IMR-90 (cell line): ENCODE results near the gene SART1.

Experiments
- BHLHE40 ChIP-seq: fragments of 150-350 bp; IDR thresholded peaks from 2 replicates; pipeline ENCODE4 v1.6.1; 2016; ENCODE audit warnings: mild to moderate bottlenecking, low read depth, low read length
- CTCF ChIP-seq: conservative IDR thresholded peaks from 2 replicates; pipeline ENCODE4 v1.5.1; 2012; ENCODE audit warnings: mild to moderate bottlenecking, low read depth, low read length, improper control_type of control experiment
- FOS ChIP-seq: fragments of 150-350 bp; IDR thresholded peaks from 2 replicates; pipeline ENCODE4 v1.6.1; 2016; ENCODE audit warnings: low read depth, low read length
- MAFK ChIP-seq: IDR thresholded peaks from 2 replicates; pipeline ENCODE4 v1.6.1; 2012; ENCODE audit warnings: low read depth, low read length, improper control_type of control experiment
- MAZ ChIP-seq: IDR thresholded peaks from 2 replicates; pipeline ENCODE4 v1.6.1; 2012; ENCODE audit warnings: low read depth, mild to moderate bottlenecking, low read length, improper control_type of control experiment, moderate library complexity, borderline replicate concordance
- MXI1 ChIP-seq: IDR thresholded peaks from 2 replicates; pipeline ENCODE4 v1.6.1; 2012; ENCODE audit warnings: low read depth, mild to moderate bottlenecking, low read length, moderate library complexity, borderline replicate concordance
- NFE2L2 ChIP-seq: fragments of 150-350 bp; IDR thresholded peaks from 2 replicates; pipeline ENCODE4 v1.6.1; 2016; ENCODE audit warnings: low read depth, mild to moderate bottlenecking, low read length
- POLR2A ChIP-seq: IDR thresholded peaks from 2 replicates; pipeline ENCODE4 v1.6.1; 2012; ENCODE audit warnings: mild to moderate bottlenecking, low read depth, low read length
- RAD21 ChIP-seq: IDR thresholded peaks from 2 replicates; pipeline ENCODE4 v1.6.1; 2012; ENCODE audit warnings: low read length, improper control_type of control experiment
- RCOR1 ChIP-seq: IDR thresholded peaks from 2 replicates; pipeline ENCODE4 v1.6.1; 2012; ENCODE audit warnings: mild to moderate bottlenecking, low read length, improper control_type of control experiment; ENCODE audit not compliant: insufficient replicate concordance
- SMC3 ChIP-seq: fragments of 150-350 bp; IDR thresholded peaks from 2 replicates; pipeline ENCODE4 v1.6.1; 2016; ENCODE audit warnings: low read depth, mild to moderate bottlenecking, antibody characterized with exemption, low read length, moderate library complexity
- USF2 ChIP-seq: fragments of 150-350 bp; IDR thresholded peaks from 2 replicates; pipeline ENCODE4 v1.6.1; 2017; ENCODE audit warnings: mild to moderate bottlenecking, antibody characterized with exemption, low read length, low read depth

GRCh38 chr11:66011239-66011784 is 49.8 kb downstream of the SART1 start:
- no peak for TF ChIP-seq CTCF
- TF ChIP-seq POLR2A = no peak
- TF ChIP-seq RCOR1 = no peak
- TF ChIP-seq BHLHE40 = no peak
- TF ChIP-seq SMC3 = no peak
- TF ChIP-seq RAD21 = no peak
- no peak for TF ChIP-seq MAZ
- no peak for TF ChIP-seq USF2
- TF ChIP-seq MAFK = no peak
- TF ChIP-seq MXI1 = no peak
- TF ChIP-seq NFE2L2 = no peak
- no peak for TF ChIP-seq FOS
